ENCODE results near the gene SLC2A8. TPM values are rescaled to one million over a fixed set of nuclear protein-coding genes. Genes with fewer than 3 reads are reported as not detected.
A peak's percentile ranks its signal among the peaks of the same experiment; 100 is the strongest.

The SLC2A8 gene
- polyA plus RNA-seq, 3 donors = 6.6 to 8.7 (median 6.6) TPM

- peak overlapping the region in 4 of 7 donors; percentile 18 to 92 (median 41) for H3K27ac Mint-ChIP-seq
- no peak overlapping the region for H3K4me3 Mint-ChIP-seq
- peaks cover 30 to 51% of the 10 kb centered on the region in 2 donors for H3K36me3 Mint-ChIP-seq
- Histone ChIP-seq H3K9ac (ENCODE audit: insufficient read depth, low read length, poor library complexity, severe bottlenecking) (no peak overlapping the region), H3K27me3 (ENCODE audit: control insufficient read depth in 2 of 2, insufficient read depth in 2 of 2, low read length in 2 of 2) (no peaks in the 10 kb centered on the region), H3K27ac (ENCODE audit: low read depth in 1 of 2, low read length in 2 of 2) (no peak overlapping the region), H3K4me3 (replicated peaks in 1 of 3; ENCODE audit: low read depth in 2 of 3, low read length in 3 of 3) (peak overlapping the region in 1 of 3 experiments; percentile 97), H3K4me1 (ENCODE audit: control insufficient read depth in 1 of 2, insufficient read depth in 2 of 2, low read length in 2 of 2) (peaks cover 59 to 63% of the 10 kb centered on the region in 2 donors), H3K79me2 (ENCODE audit: insufficient read depth, low read length) (peaks cover 55% of the 10 kb centered on the region), H2AFZ (ENCODE audit: insufficient read depth, low read depth, low read length, poor library complexity, severe bottlenecking) (no peak overlapping the region), H4K20me1 (ENCODE audit: insufficient read depth, low read length) (peaks cover 33% of the 10 kb centered on the region), H3K36me3 (replicated peaks in 1 of 2; ENCODE audit: control insufficient read depth in 1 of 2, insufficient read depth in 2 of 2, low read length in 2 of 2) (peaks cover 21 to 33% of the 10 kb centered on the region in 2 donors), H3K4me2 (replicated peaks; ENCODE audit: extremely low read depth, low read length, poor library complexity, severe bottlenecking) (peak overlapping the region; percentile 98), H3K9me3 (replicated peaks in 1 of 2; ENCODE audit: control insufficient read depth in 1 of 2, insufficient read depth in 1 of 2, low read length in 2 of 2) (no peaks in the 10 kb centered on the region)
- intact Hi-C loops (cut with micrococcal nuclease) = loop anchor here (10.0 kb wide), 1 partner anchor 228 kb away; no protein-coding TSS in a partner anchor
- WGBS (ENCODE audit: insufficient coverage) = 100% methylated on average over 3 of the region's 4 CpGs
- TF ChIP-seq, protein P1, sequence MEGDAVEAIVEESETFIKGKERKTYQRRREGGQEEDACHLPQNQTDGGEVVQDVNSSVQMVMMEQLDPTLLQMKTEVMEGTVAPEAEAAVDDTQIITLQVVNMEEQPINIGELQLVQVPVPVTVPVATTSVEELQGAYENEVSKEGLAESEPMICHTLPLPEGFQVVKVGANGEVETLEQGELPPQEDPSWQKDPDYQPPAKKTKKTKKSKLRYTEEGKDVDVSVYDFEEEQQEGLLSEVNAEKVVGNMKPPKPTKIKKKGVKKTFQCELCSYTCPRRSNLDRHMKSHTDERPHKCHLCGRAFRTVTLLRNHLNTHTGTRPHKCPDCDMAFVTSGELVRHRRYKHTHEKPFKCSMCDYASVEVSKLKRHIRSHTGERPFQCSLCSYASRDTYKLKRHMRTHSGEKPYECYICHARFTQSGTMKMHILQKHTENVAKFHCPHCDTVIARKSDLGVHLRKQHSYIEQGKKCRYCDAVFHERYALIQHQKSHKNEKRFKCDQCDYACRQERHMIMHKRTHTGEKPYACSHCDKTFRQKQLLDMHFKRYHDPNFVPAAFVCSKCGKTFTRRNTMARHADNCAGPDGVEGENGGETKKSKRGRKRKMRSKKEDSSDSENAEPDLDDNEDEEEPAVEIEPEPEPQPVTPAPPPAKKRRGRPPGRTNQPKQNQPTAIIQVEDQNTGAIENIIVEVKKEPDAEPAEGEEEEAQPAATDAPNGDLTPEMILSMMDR (IDR thresholded peaks at IDR 0.05) = no peak
- no peak for DNase-seq
- H3K27me3 Mint-ChIP-seq (ENCODE audit: low read depth in 3 of 3) = peaks cover 0 to 1% (median 0%) of the 10 kb centered on the region in 3 donors
- H3K4me1 Mint-ChIP-seq = peaks cover 57% of the 10 kb centered on the region
- H3K9me3 Mint-ChIP-seq = no peaks in the 10 kb centered on the region
Observed at GRCh38 chr9:127452691-127453090, 55.7 kb downstream of the SLC2A8 start.

- Histone ChIP-seq H3K27ac (ENCODE audit: low read depth in 1 of 2, low read length in 2 of 2) (peak overlapping the region; percentile 15 to 72), H3K4me3 (replicated peaks in 1 of 3; ENCODE audit: low read depth in 2 of 3, low read length in 3 of 3) (peak overlapping the region in 1 of 3 experiments; percentile 57), H3K4me2 (replicated peaks; ENCODE audit: extremely low read depth, low read length, poor library complexity, severe bottlenecking) (peak overlapping the region; percentile 53), H3K9me3 (replicated peaks in 1 of 2; ENCODE audit: control insufficient read depth in 1 of 2, insufficient read depth in 1 of 2, low read length in 2 of 2) (no peaks in the 10 kb centered on the region), H3K79me2 (ENCODE audit: insufficient read depth, low read length) (peaks cover 27% of the 10 kb centered on the region), H3K36me3 (replicated peaks in 1 of 2; ENCODE audit: control insufficient read depth in 1 of 2, insufficient read depth in 2 of 2, low read length in 2 of 2) (peaks cover 21 to 31% of the 10 kb centered on the region in 2 donors), H3K9ac (ENCODE audit: insufficient read depth, low read length, poor library complexity, severe bottlenecking) (peak overlapping the region; percentile 16), H4K20me1 (ENCODE audit: insufficient read depth, low read length) (peaks cover 5% of the 10 kb centered on the region), H3K4me1 (ENCODE audit: control insufficient read depth in 1 of 2, insufficient read depth in 2 of 2, low read length in 2 of 2) (peaks cover 40 to 42% of the 10 kb centered on the region in 2 donors), H3K27me3 (ENCODE audit: control insufficient read depth in 2 of 2, insufficient read depth in 2 of 2, low read length in 2 of 2) (no peaks in the 10 kb centered on the region), H2AFZ (ENCODE audit: insufficient read depth, low read depth, low read length, poor library complexity, severe bottlenecking) (peak overlapping the region; percentile 69)
- H3K4me1 Mint-ChIP-seq = peaks cover 32% of the 10 kb centered on the region
- 30% methylated on average over 4 of the region's 6 CpGs for WGBS (ENCODE audit: insufficient coverage)
- TF ChIP-seq, protein P1 (IDR thresholded peaks at IDR 0.05) = no peak
- DNase-seq = peak; percentile 63 to 69 (median 67)
- intact Hi-C loops (cut with micrococcal nuclease) = loop anchor here (10.0 kb wide), 1 partner anchor 231 kb away; no protein-coding TSS in a partner anchor
- H3K27me3 Mint-ChIP-seq (ENCODE audit: low read depth in 3 of 3) = peaks cover 0 to 1% (median 0%) of the 10 kb centered on the region in 3 donors
- peak overlapping the region; percentile 82 to 93 (median 89) for H3K27ac Mint-ChIP-seq
- no peaks in the 10 kb centered on the region for H3K9me3 Mint-ChIP-seq
- H3K36me3 Mint-ChIP-seq = peaks cover 28 to 46% of the 10 kb centered on the region in 2 donors
- H3K4me3 Mint-ChIP-seq = peak overlapping the region; percentile 24 to 65
Observed at GRCh38 chr9:127455324-127455992, 58.5 kb downstream of the SLC2A8 start.

Data from CD14-positive monocyte (primary cell).